K562 (cell line): ENCODE results near the gene CD276. TPM values are rescaled to one million over a fixed set of nuclear protein-coding genes. Genes with fewer than 3 reads are reported as not detected.

Source experiments
- ATAC-seq: fragments of 200-7000 bp; cut with Tn5 transposase; 3 replicates; pipeline ENCODE4 v1.9.1; 2020; ENCODE audit warnings: moderate library complexity
- BruUV-seq: library from RNA; stranded (reverse); fragments of 400-500 nt; replicated peaks from 2 replicates; lab custom pipeline; 2021; lab: Mats Ljungman, UMichigan
- CTCF ChIA-PET: fragments of 300-600 bp; formaldehyde crosslinking; extraction: SDS; loops from one replicate; lab custom pipeline; 2021; ENCODE audit warnings: low intra/inter-chr PET ratio; lab: Yijun Ruan, JAX
- POLR2A ChIA-PET: fragments of 300-600, 350-650 bp; sonication (Branson Sonifier 250); formaldehyde crosslinking; extraction: SDS; loops from one replicate; lab custom pipeline; 2021; ENCODE audit warnings: antibody characterized with exemption, inconsistent platforms; lab: Yijun Ruan, JAX
- DNase-seq, 4 experiments: peaks; one replicate each; pipeline versions ENCODE4 v3.0.0 to v3.0.0-alpha.2; 2011 to 2018; ENCODE audit warnings: low spot score in 3 of 4, mixed read lengths in 3 of 4; ENCODE audit errors: extremely low read depth in 1 of 4
- FAIRE-seq: peaks from 2 replicates; lab custom pipeline; 2011; peaks lifted over from hg19 to GRCh38; lab: Jason Lieb, UNC
- H2AFZ ChIP-seq: 2 replicates; pipeline ENCODE4 v1.6.0; 2011; ENCODE audit warnings: low read depth, low read length, control low read depth, inconsistent platforms
- H3K27ac ChIP-seq: fragments of 200-600 bp; 3 replicates; pipeline ENCODE4 v1.8.0; 2011; ENCODE audit warnings: low read depth, mild to moderate bottlenecking, control low read depth, inconsistent platforms, low read length, moderate library complexity, mixed read lengths; ENCODE audit errors: extremely low read depth
- H3K27me3 ChIP-seq, 2 experiments: fragments of 300-600 bp in 1 of 2; 2 replicates in 1 of 2; 3 replicates in 1 of 2; pipeline versions ENCODE4 v1.6.0 to v1.8.0; 2011; ENCODE audit warnings: inconsistent platforms in 2 of 2, low read length in 2 of 2, mild to moderate bottlenecking in 1 of 2, mixed read lengths in 1 of 2, moderate library complexity in 1 of 2; ENCODE audit not compliant: control insufficient read depth in 2 of 2, insufficient read depth in 2 of 2
- H3K36me3 ChIP-seq: fragments of 300-600 bp; 3 replicates; pipeline ENCODE4 v1.8.0; 2011; ENCODE audit warnings: mild to moderate bottlenecking, low read length, inconsistent platforms; ENCODE audit not compliant: control insufficient read depth, insufficient read depth
- H3K4me1 ChIP-seq, 2 experiments: fragments of 200-600 bp in 1 of 2; replicated peaks in 1 of 2; 2 replicates in 1 of 2; 3 replicates in 1 of 2; pipeline versions ENCODE4 v1.5.1 to v1.8.0; 2011; ENCODE audit warnings: inconsistent platforms in 2 of 2, low read length in 2 of 2, mild to moderate bottlenecking in 1 of 2, mixed read lengths in 1 of 2, moderate library complexity in 1 of 2; ENCODE audit not compliant: control insufficient read depth in 2 of 2, insufficient read depth in 2 of 2
- H3K4me2 ChIP-seq: 2 replicates; pipeline ENCODE4 v1.6.1; 2011; ENCODE audit warnings: low read length, control low read depth, inconsistent platforms, mixed read lengths; ENCODE audit not compliant: insufficient read depth
- H3K4me3 ChIP-seq: fragments of 200-600 bp; sonication (generic), shearing (Covaris generic); 2 replicates; pipeline ENCODE4 v1.5.1; 2016; ENCODE audit warnings: control low read depth, inconsistent platforms
- H3K79me2 ChIP-seq: fragments of 200-600 bp; 3 replicates; pipeline ENCODE4 v1.8.0; 2011; ENCODE audit warnings: low read length, inconsistent platforms; ENCODE audit not compliant: control insufficient read depth, insufficient read depth
- H3K9ac ChIP-seq, 2 experiments: 2 replicates each; pipeline versions ENCODE4 v1.6.0 to v1.6.1; 2011; ENCODE audit warnings: low read depth in 2 of 2, low read length in 2 of 2, control low read depth in 1 of 2, inconsistent platforms in 1 of 2, mild to moderate bottlenecking in 1 of 2, mixed read lengths in 1 of 2; ENCODE audit not compliant: insufficient read depth in 1 of 2
- H3K9me1 ChIP-seq: one replicate; pipeline ENCODE4 v1.6.0; 2011; ENCODE audit warnings: inconsistent platforms, mild to moderate bottlenecking, low read length, moderate library complexity; ENCODE audit not compliant: control insufficient read depth, insufficient read depth
- H3K9me3 ChIP-seq: replicated peaks from 2 replicates; pipeline ENCODE4 v1.5.1; 2011; ENCODE audit warnings: low read depth, low read length, inconsistent platforms; ENCODE audit not compliant: control insufficient read depth, insufficient read depth
- H4K20me1 ChIP-seq: replicated peaks from 2 replicates; pipeline ENCODE4 v1.6.1; 2011; ENCODE audit warnings: low read length, inconsistent platforms, mixed read lengths; ENCODE audit not compliant: control insufficient read depth, insufficient read depth
- HIVEP1 ChIP-seq: fragments of 250-450 bp; sonication (Bioruptor Pico); IDR thresholded peaks from 2 replicates; pipeline ENCODE4 v1.4.0; 2020; ENCODE audit warnings: mild to moderate bottlenecking
- HNRNPLL ChIP-seq: fragments of 200-400 bp; formaldehyde crosslinking; IDR thresholded peaks from 2 replicates; pipeline ENCODE4 v1.6.1; 2017; ENCODE audit warnings: low read length, low read depth, mild to moderate bottlenecking; ENCODE audit not compliant: poor library complexity, severe bottlenecking
- LCOR ChIP-seq: sonication (generic); formaldehyde crosslinking; IDR thresholded peaks from 2 replicates; pipeline ENCODE4 v1.8.0; 2022; ENCODE audit warnings: mild to moderate bottlenecking, missing genetic modification reagents
- PCBP2 ChIP-seq: fragments of 200-400 bp; formaldehyde crosslinking; IDR thresholded peaks from 2 replicates; pipeline ENCODE4 v1.6.1; 2018; ENCODE audit warnings: low read length, low read depth, mild to moderate bottlenecking, moderate library complexity; ENCODE audit not compliant: poor library complexity, severe bottlenecking
- ZBTB7A ChIP-seq: IDR thresholded peaks from 2 replicates; pipeline ENCODE4 v1.6.1; 2011; ENCODE audit warnings: low read depth, mild to moderate bottlenecking, low read length, moderate library complexity, borderline replicate concordance; ENCODE audit not compliant: control insufficient read depth
- ZNF431 ChIP-seq: sonication (generic); formaldehyde crosslinking; IDR thresholded peaks from 2 replicates; pipeline ENCODE4 v1.8.0; 2022; ENCODE audit warnings: mild to moderate bottlenecking, missing genetic modification reagents
- WGBS: fragments of 100-300 bp; shearing (Covaris generic); methylation state at CpG from one replicate; pipeline ENCODE4 v1.1.6; 2016; ENCODE audit warnings: low coverage, mixed read lengths; ENCODE audit not compliant: insufficient coverage; ENCODE audit errors: missing lambda C conversion rate; 5-methylcytosine and 5-hydroxymethylcytosine counted together
- in situ Hi-C: fragments of 300-500 bp; cut with MboI; formaldehyde crosslinking; loops from 4 replicates; pipeline ENCODE4 v1.15.0; 2018; ENCODE audit warnings: inconsistent platforms, mixed read lengths
- intact Hi-C: fragments of 100-400 bp; cut with micrococcal nuclease; formaldehyde crosslinking; loops from 2 replicates; pipeline ENCODE4 v1.14.2; 2022
- polyA plus RNA-seq, 8 experiments: library from polyadenylated mRNA; depleted of rRNA in 4 of 8; stranded (reverse) in 5 of 8; unstranded in 3 of 8; fragments of >200 nt; fragmentation: Nextera tagmentation in 2 of 8; fragmentation: Illumina TruSeq in 1 of 8; extraction: Ambion mirVana in 2 of 8; extraction: Trizol in 1 of 8; gene quantifications; 2 replicates each; pipeline versions ENCODE4 v1.2.1 to v1.2.3, GENCODE V29; 2011 to 2014; ENCODE audit warnings: inconsistent platforms in 1 of 8, missing spikeins in 1 of 8
- total RNA-seq, 7 experiments: library from RNA; depleted of rRNA in 6 of 7; stranded (reverse); fragments of >200 nt in 6 of 7; fragmentation: Illumina TruSeq in 2 of 7; extraction: Trizol in 2 of 7; gene quantifications; 2 replicates each; pipeline versions ENCODE4 v1.2.1 to v1.2.3, GENCODE V29; 2011 to 2021; ENCODE audit warnings: low replicate concordance in 1 of 7
- TF ChIP-seq, protein P1 (sequence below): IDR thresholded peaks from 2 replicates; pipeline ENCODE4 v1.6.1; 2011; ENCODE audit warnings: borderline replicate concordance, low read depth, mild to moderate bottlenecking, moderate library complexity, low read length; ENCODE audit not compliant: insufficient read depth, poor library complexity, severe bottlenecking
- TF ChIP-seq, protein P2 (sequence below): IDR thresholded peaks from 2 replicates; pipeline ENCODE4 v1.6.1; 2011; ENCODE audit not compliant: insufficient read length; ENCODE audit errors: extremely low read depth
- TF ChIP-seq, protein P3 (sequence below): fragments of 450-650 bp; IDR thresholded peaks from 2 replicates; pipeline ENCODE4 v1.6.1; 2017; ENCODE audit warnings: antibody characterized with exemption, mild to moderate bottlenecking
- TF ChIP-seq, protein P4 (sequence below): fragments of 250-450 bp; sonication (Bioruptor Pico); IDR thresholded peaks from 2 replicates; pipeline ENCODE4 v1.8.0; 2021; ENCODE audit warnings: borderline replicate concordance, mild to moderate bottlenecking, moderate library complexity; ENCODE audit not compliant: poor library complexity, severe bottlenecking
- TF ChIP-seq, protein P5 (sequence below): fragments of 250-450 bp; sonication (Bioruptor Pico); IDR thresholded peaks from 2 replicates; pipeline ENCODE4 v1.5.0; 2021

CD276 gene
- total and polyA plus RNA-seq, 9 of the 15 experiments (the other 6 are each of a cell fraction or from before 2014, with no cell fraction given): 0.11 to 3.6 (median 2.3) TPM

DNA sequence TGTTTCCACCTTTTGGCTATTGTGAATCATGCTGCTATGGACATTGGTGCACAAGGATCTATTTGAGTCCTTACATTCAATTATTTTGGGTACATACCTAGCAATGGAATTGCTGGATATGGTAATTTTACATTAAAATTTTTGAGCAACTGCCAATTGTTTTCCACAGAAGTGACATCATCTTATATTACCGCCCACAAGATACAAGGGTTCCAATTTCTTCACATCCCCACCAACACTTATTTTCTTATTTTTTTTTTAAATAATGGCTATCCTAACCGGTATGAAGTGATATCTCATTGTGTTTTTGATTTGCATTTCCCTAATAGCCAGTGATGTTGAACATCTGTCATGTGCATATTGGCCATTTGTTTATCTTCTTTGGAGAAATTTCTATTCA lies 28.5 kb upstream of the CD276 start:
- H4K20me1 ChIP-seq: no peaks in the 10 kb centered on the region
- ChIA-PET POLR2A (interaction anchor here (0.8 to 1.3 kb wide), 2 partner anchors 15 to 21 kb away, joined by 3 read pairs; no protein-coding TSS in a partner anchor), CTCF (no interaction called here)
- no peak overlapping the region for H2AFZ ChIP-seq
- H3K4me2 ChIP-seq: no peak overlapping the region
- H3K36me3 ChIP-seq: no peaks in the 10 kb centered on the region
- WGBS: 10% methylated on average over 2 of the region's 2 CpGs
- H3K9me1 ChIP-seq: no peaks in the 10 kb centered on the region
- in situ Hi-C loops (no loop called here), intact Hi-C loops (no loop called here)
- DNase-seq (no peak), ATAC-seq (no peak), FAIRE-seq (no peak)
- H3K27ac ChIP-seq: no peak overlapping the region
- H3K9ac ChIP-seq: no peak overlapping the region
- no peaks in the 10 kb centered on the region for H3K79me2 ChIP-seq
- BruUV-seq: no TSS peak
- no peaks in the 10 kb centered on the region for H3K9me3 ChIP-seq
- H3K4me3 ChIP-seq: no peak overlapping the region
- no peaks in the 10 kb centered on the region for H3K4me1 ChIP-seq
- H3K27me3 ChIP-seq: no peaks in the 10 kb centered on the region; a peak in 2 of 5 replicates
- TF ChIP-seq LCOR: no peak
- no peak for TF ChIP-seq HNRNPLL
- TF ChIP-seq, protein P1, sequence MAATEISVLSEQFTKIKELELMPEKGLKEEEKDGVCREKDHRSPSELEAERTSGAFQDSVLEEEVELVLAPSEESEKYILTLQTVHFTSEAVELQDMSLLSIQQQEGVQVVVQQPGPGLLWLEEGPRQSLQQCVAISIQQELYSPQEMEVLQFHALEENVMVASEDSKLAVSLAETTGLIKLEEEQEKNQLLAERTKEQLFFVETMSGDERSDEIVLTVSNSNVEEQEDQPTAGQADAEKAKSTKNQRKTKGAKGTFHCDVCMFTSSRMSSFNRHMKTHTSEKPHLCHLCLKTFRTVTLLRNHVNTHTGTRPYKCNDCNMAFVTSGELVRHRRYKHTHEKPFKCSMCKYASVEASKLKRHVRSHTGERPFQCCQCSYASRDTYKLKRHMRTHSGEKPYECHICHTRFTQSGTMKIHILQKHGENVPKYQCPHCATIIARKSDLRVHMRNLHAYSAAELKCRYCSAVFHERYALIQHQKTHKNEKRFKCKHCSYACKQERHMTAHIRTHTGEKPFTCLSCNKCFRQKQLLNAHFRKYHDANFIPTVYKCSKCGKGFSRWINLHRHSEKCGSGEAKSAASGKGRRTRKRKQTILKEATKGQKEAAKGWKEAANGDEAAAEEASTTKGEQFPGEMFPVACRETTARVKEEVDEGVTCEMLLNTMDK: no peak
- no peak for TF ChIP-seq HIVEP1 (CRISPR knock-in tag)
- TF ChIP-seq ZNF431 (CRISPR knock-in tag): no peak
- TF ChIP-seq, protein P2, sequence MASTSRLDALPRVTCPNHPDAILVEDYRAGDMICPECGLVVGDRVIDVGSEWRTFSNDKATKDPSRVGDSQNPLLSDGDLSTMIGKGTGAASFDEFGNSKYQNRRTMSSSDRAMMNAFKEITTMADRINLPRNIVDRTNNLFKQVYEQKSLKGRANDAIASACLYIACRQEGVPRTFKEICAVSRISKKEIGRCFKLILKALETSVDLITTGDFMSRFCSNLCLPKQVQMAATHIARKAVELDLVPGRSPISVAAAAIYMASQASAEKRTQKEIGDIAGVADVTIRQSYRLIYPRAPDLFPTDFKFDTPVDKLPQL: no peak
- TF ChIP-seq, protein P3, sequence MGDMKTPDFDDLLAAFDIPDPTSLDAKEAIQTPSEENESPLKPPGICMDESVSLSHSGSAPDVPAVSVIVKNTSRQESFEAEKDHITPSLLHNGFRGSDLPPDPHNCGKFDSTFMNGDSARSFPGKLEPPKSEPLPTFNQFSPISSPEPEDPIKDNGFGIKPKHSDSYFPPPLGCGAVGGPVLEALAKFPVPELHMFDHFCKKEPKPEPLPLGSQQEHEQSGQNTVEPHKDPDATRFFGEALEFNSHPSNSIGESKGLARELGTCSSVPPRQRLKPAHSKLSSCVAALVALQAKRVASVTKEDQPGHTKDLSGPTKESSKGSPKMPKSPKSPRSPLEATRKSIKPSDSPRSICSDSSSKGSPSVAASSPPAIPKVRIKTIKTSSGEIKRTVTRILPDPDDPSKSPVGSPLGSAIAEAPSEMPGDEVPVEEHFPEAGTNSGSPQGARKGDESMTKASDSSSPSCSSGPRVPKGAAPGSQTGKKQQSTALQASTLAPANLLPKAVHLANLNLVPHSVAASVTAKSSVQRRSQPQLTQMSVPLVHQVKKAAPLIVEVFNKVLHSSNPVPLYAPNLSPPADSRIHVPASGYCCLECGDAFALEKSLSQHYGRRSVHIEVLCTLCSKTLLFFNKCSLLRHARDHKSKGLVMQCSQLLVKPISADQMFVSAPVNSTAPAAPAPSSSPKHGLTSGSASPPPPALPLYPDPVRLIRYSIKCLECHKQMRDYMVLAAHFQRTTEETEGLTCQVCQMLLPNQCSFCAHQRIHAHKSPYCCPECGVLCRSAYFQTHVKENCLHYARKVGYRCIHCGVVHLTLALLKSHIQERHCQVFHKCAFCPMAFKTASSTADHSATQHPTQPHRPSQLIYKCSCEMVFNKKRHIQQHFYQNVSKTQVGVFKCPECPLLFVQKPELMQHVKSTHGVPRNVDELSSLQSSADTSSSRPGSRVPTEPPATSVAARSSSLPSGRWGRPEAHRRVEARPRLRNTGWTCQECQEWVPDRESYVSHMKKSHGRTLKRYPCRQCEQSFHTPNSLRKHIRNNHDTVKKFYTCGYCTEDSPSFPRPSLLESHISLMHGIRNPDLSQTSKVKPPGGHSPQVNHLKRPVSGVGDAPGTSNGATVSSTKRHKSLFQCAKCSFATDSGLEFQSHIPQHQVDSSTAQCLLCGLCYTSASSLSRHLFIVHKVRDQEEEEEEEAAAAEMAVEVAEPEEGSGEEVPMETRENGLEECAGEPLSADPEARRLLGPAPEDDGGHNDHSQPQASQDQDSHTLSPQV: no peak
- no peak for TF ChIP-seq PCBP2
- TF ChIP-seq, protein P4, sequence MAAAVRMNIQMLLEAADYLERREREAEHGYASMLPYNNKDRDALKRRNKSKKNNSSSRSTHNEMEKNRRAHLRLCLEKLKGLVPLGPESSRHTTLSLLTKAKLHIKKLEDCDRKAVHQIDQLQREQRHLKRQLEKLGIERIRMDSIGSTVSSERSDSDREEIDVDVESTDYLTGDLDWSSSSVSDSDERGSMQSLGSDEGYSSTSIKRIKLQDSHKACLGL: no peak
- TF ChIP-seq ZBTB7A: no peak
- TF ChIP-seq, protein P5, sequence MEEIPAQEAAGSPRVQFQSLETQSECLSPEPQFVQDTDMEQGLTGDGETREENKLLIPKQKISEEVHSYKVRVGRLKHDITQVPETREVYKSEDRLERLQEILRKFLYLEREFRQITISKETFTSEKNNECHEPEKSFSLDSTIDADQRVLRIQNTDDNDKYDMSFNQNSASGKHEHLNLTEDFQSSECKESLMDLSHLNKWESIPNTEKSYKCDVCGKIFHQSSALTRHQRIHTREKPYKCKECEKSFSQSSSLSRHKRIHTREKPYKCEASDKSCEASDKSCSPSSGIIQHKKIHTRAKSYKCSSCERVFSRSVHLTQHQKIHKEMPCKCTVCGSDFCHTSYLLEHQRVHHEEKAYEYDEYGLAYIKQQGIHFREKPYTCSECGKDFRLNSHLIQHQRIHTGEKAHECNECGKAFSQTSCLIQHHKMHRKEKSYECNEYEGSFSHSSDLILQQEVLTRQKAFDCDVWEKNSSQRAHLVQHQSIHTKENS (CRISPR knock-in tag): no peak
